Cerebellar cortex (tissue), 1 donor: Measurements from ENCODE around the gene MED15.
"Not testable (repeated sequence)": the region's sequence is repeated elsewhere in the genome, so short reads cannot be mapped to it uniquely, and the experiment has no call there.

Experiments used
- DNase-seq: peaks from one replicate; pipeline ENCODE4 v3.0.0-alpha.2; 2015; ENCODE audit warnings: low spot score

Gene MED15

GRCh38 chr22:20484948-20485683 is 22.3 kb upstream of the MED15 start:
- no peak for DNase-seq

- no peak for DNase-seq
Measured at GRCh38 chr22:20486229-20486628, 21.2 kb upstream of the MED15 start.

- DNase-seq, result no peak
Measured at GRCh38 chr22:20487715-20488114, 19.7 kb upstream of the MED15 start.

GRCh38 chr22:20488946-20489345 is 18.5 kb upstream of the MED15 start:
- DNase-seq, result no peak

GRCh38 chr22:20490183-20490940 is 17.0 kb upstream of the MED15 start:
- no peak for DNase-seq

GRCh38 chr22:20490941-20491307 is 16.5 kb upstream of the MED15 start:
- no peak for DNase-seq

GRCh38 chr22:20491346-20491745 is 16.1 kb upstream of the MED15 start:
- no peak for DNase-seq

GRCh38 chr22:20494978-20495860 is 12.2 kb upstream of the MED15 start, which contains the start of gene KLHL22:
Gene KLHL22 (minus strand): TSS chr22:20495795. CDS start chr22:20489211, 6,584 bp downstream.
- DNase-seq, result peak; percentile 34

- peak; percentile 94 for DNase-seq
Measured at GRCh38 chr22:20495861-20496681, 11.3 kb upstream of the MED15 start.

- DNase-seq, result no peak
Measured at GRCh38 chr22:20497426-20497825, 10.0 kb upstream of the MED15 start.

GRCh38 chr22:20498913-20499312 is 8.5 kb upstream of the MED15 start:
- no peak for DNase-seq

GRCh38 chr22:20499769-20500168 is 7.6 kb upstream of the MED15 start:
- DNase-seq, result no peak

GRCh38 chr22:20503816-20504215 is 3.6 kb upstream of the MED15 start:
- DNase-seq, result no peak

- DNase-seq, result not testable (repeated sequence)
Measured at GRCh38 chr22:20504293-20504922, 3.0 kb upstream of the MED15 start.

GRCh38 chr22:20506543-20507252 is 712 bp upstream of the MED15 start:
- DNase-seq, result no peak

GRCh38 chr22:20508067-20508755 is 801 bp downstream of the MED15 start:
- not testable (repeated sequence) for DNase-seq

GRCh38 chr22:20508815-20509271 is 1.4 kb downstream of the MED15 start:
- DNase-seq, result no peak

- DNase-seq, result no peak
Measured at GRCh38 chr22:20509344-20510047, 2.1 kb downstream of the MED15 start.
